Esophagus squamous epithelium (tissue), 5 donors: ENCODE results near the gene NEO1. TPM values are rescaled to one million over a fixed set of nuclear protein-coding genes. Genes with fewer than 3 reads are reported as not detected.

Experiments used
- DNase-seq: peaks from one replicate; lab custom pipeline; 2025; lab: John Stamatoyannopoulos, UW
- H3K27ac ChIP-seq, 4 donors: fragments of 200-600 bp; sonication (generic); one replicate each; pipeline ENCODE4 v1.5.1; 2016 to 2019; ENCODE audit warnings: mild to moderate bottlenecking in 1 of 4
- H3K27me3 ChIP-seq, 4 donors: fragments of 200-600 bp; sonication (generic); 1 replicate in 3 of 4; 2 replicates in 1 of 4; pipeline versions ENCODE4 v1.5.1 to v1.6.0; 2017 to 2021; ENCODE audit warnings: antibody characterized with exemption in 1 of 4
- H3K36me3 ChIP-seq, 3 donors: fragments of 200-600 bp; sonication (generic); one replicate each; pipeline ENCODE4 v1.5.1; 2016 to 2019
- H3K4me1 ChIP-seq, 3 donors: fragments of 200-600 bp; sonication (generic); one replicate each; pipeline ENCODE4 v1.5.1; 2017 to 2019
- H3K4me3 ChIP-seq, 4 donors: fragments of 200-600 bp; sonication (generic); 1 replicate in 3 of 4; 2 replicates in 1 of 4; pipeline ENCODE4 v1.5.1; 2016 to 2019; ENCODE audit warnings: mild to moderate bottlenecking in 2 of 4, moderate library complexity in 1 of 4
- H3K9me3 ChIP-seq, 3 donors: fragments of 200-600 bp; sonication (generic); one replicate each; pipeline ENCODE4 v1.5.1; 2016 to 2019
- POLR2A ChIP-seq, 4 donors: fragments of 450-650 bp; IDR thresholded peaks; one replicate each; pipeline ENCODE4 v1.6.1; 2017; ENCODE audit warnings: antibody characterized with exemption in 4 of 4, mild to moderate bottlenecking in 4 of 4, moderate library complexity in 3 of 4
- WGBS, 2 donors: methylation state at CpG; one replicate each; pipeline ENCODE4 v1.1.5; 2018; 5-methylcytosine and 5-hydroxymethylcytosine counted together
- intact Hi-C: fragments of 100-400 bp; cut with DNase I; formaldehyde crosslinking; loops from one replicate; pipeline ENCODE4 v1.15.0; 2022
- total RNA-seq, 4 donors: library from RNA; depleted of rRNA; stranded (reverse); fragments of >200 nt; gene quantifications; one replicate each; pipeline ENCODE4 v1.1.0, GENCODE V29; 2016
- TF ChIP-seq, protein P1 (sequence below), 6 experiments: fragments of 450-650 bp in 4 of 6; fragments of 200-600 bp in 2 of 6; sonication (generic) in 2 of 6; IDR thresholded peaks; one replicate each; pipeline ENCODE4 v1.5.1; 2016 to 2019; ENCODE audit warnings: antibody characterized with exemption in 6 of 6, mild to moderate bottlenecking in 4 of 6, moderate library complexity in 4 of 6
- donor health status: DM: yes; HTN: yes; CAD: no.

The NEO1 gene
- total RNA-seq, 4 donors from 2014 or later, result 9.2 to 32.0 (median 15.0) TPM

DNA sequence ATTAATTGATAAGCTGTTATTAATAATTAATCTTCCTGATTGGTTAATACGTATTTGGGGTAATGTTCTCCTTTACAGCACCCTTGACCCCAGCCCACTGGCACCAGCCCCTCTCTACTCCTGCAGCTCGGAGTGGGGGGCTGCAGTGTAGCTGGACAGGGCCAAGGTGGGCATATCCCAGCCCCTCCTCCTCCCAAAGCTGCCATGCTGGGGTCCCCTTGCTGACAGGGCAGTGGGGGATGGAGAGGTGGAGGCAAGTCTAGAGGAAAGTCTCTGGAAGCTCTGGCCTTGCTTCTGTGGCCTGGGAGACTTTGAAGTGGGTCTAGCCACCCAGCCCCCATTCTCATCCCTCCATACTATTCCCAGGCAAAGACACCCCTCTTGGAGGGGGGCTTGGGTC lies 280.7 kb downstream of the NEO1 start:
- Histone ChIP-seq H3K36me3 (no peaks in the 10 kb centered on the region), H3K9me3 (no peaks in the 10 kb centered on the region), H3K4me1 (no peaks in the 10 kb centered on the region), H3K27ac (no peak overlapping the region), H3K4me3 (no peak overlapping the region), H3K27me3 (peaks cover 0 to 18% (median 0%) of the 10 kb centered on the region in 4 donors)
- no peak for DNase-seq
- WGBS, 2 donors, result 54 to 71% methylated on average over 2 of the region's 2 CpGs
- intact Hi-C loops, result no loop called here
- TF ChIP-seq, protein P1, sequence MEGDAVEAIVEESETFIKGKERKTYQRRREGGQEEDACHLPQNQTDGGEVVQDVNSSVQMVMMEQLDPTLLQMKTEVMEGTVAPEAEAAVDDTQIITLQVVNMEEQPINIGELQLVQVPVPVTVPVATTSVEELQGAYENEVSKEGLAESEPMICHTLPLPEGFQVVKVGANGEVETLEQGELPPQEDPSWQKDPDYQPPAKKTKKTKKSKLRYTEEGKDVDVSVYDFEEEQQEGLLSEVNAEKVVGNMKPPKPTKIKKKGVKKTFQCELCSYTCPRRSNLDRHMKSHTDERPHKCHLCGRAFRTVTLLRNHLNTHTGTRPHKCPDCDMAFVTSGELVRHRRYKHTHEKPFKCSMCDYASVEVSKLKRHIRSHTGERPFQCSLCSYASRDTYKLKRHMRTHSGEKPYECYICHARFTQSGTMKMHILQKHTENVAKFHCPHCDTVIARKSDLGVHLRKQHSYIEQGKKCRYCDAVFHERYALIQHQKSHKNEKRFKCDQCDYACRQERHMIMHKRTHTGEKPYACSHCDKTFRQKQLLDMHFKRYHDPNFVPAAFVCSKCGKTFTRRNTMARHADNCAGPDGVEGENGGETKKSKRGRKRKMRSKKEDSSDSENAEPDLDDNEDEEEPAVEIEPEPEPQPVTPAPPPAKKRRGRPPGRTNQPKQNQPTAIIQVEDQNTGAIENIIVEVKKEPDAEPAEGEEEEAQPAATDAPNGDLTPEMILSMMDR (IDR thresholded peaks at IDR 0.05), result no peak
- TF ChIP-seq POLR2A (IDR thresholded peaks at IDR 0.05), result no peak

- no peak overlapping the region for H3K4me3 ChIP-seq
- H3K9me3 ChIP-seq, result no peaks in the 10 kb centered on the region
- H3K27me3 ChIP-seq, result peaks cover 0 to 19% (median 0%) of the 10 kb centered on the region in 4 donors
- H3K27ac ChIP-seq, result no peak overlapping the region
- intact Hi-C loops, result no loop called here
- 90% methylated on average over 2 of the region's 6 CpGs; no CpG with 5 or more reads in 1 of the 2 donors for WGBS, 2 donors
- TF ChIP-seq POLR2A (IDR thresholded peaks at IDR 0.05), result no peak
- TF ChIP-seq, protein P1 (IDR thresholded peaks at IDR 0.05), result no peak
- no peak for DNase-seq
- H3K36me3 ChIP-seq, result no peaks in the 10 kb centered on the region
- no peaks in the 10 kb centered on the region for H3K4me1 ChIP-seq
Measured at GRCh38 chr15:73334086-73334485, 281.8 kb downstream of the NEO1 start.

GRCh38 chr15:73335026-73335425 lies 282.8 kb downstream of the NEO1 start:
- no peak for TF ChIP-seq POLR2A (IDR thresholded peaks at IDR 0.05)
- TF ChIP-seq, protein P1 (IDR thresholded peaks at IDR 0.05), result no peak
- no peaks in the 10 kb centered on the region for H3K4me1 ChIP-seq
- no peaks in the 10 kb centered on the region for H3K36me3 ChIP-seq
- H3K4me3 ChIP-seq, result no peak overlapping the region
- H3K27me3 ChIP-seq, result peaks cover 0 to 19% (median 0%) of the 10 kb centered on the region in 4 donors
- no peaks in the 10 kb centered on the region for H3K9me3 ChIP-seq
- H3K27ac ChIP-seq, result no peak overlapping the region
- 47% methylated on average over 8 of the region's 9 CpGs for WGBS, 2 donors
- intact Hi-C loops, result no loop called here
- no peak for DNase-seq

- no peak for DNase-seq
- TF ChIP-seq, protein P1 (IDR thresholded peaks at IDR 0.05), result no peak
- TF ChIP-seq POLR2A (IDR thresholded peaks at IDR 0.05), result no peak
- 55 to 92% methylated on average over 2 of the region's 5 CpGs for WGBS, 2 donors
- Histone ChIP-seq H3K27me3 (peaks cover 0 to 19% (median 0%) of the 10 kb centered on the region in 4 donors), H3K27ac (no peak overlapping the region), H3K9me3 (no peaks in the 10 kb centered on the region), H3K36me3 (no peaks in the 10 kb centered on the region), H3K4me1 (no peaks in the 10 kb centered on the region), H3K4me3 (no peak overlapping the region)
- intact Hi-C loops, result no loop called here
Measured at GRCh38 chr15:73335471-73335870, 283.2 kb downstream of the NEO1 start.

- H3K9me3 ChIP-seq, result no peaks in the 10 kb centered on the region
- H3K4me1 ChIP-seq, result no peaks in the 10 kb centered on the region
- no peak for DNase-seq
- no peak for TF ChIP-seq POLR2A (IDR thresholded peaks at IDR 0.05)
- TF ChIP-seq, protein P1 (IDR thresholded peaks at IDR 0.05), result no peak
- H3K4me3 ChIP-seq, result no peak overlapping the region
- peaks cover 0 to 19% (median 0%) of the 10 kb centered on the region in 4 donors for H3K27me3 ChIP-seq
- intact Hi-C loops, result no loop called here
- 78 to 79% methylated on average over 7 of the region's 7 CpGs for WGBS, 2 donors
- H3K27ac ChIP-seq, result no peak overlapping the region
- H3K36me3 ChIP-seq, result no peaks in the 10 kb centered on the region
Measured at GRCh38 chr15:73336756-73337155, 284.5 kb downstream of the NEO1 start.
